Endothelial cell of umbilical vein (primary cell): ENCODE results near the gene RILP.
A peak's percentile ranks its signal among the peaks of the same experiment; 100 is the strongest.

Experiments
- EZH2 ChIP-seq: IDR thresholded peaks from 2 replicates; pipeline ENCODE4 v1.6.1; 2012; ENCODE audit warnings: borderline replicate concordance, low read depth, mild to moderate bottlenecking, moderate library complexity, low read length, inconsistent platforms; ENCODE audit not compliant: severe bottlenecking
- POLR2A ChIP-seq: IDR thresholded peaks from 2 replicates; pipeline ENCODE4 v1.6.1; 2012; ENCODE audit warnings: low read depth, mild to moderate bottlenecking, control low read depth, low read length
- TF ChIP-seq, protein P1 (sequence below), 2 donors: IDR thresholded peaks; 1 replicate in 1 of 2; 2 replicates in 1 of 2; pipeline ENCODE4 v1.5.1; 2011; ENCODE audit warnings: low read length in 2 of 2, mild to moderate bottlenecking in 2 of 2, moderate library complexity in 2 of 2, control low read depth in 1 of 2, inconsistent platforms in 1 of 2, low read depth in 1 of 2; ENCODE audit not compliant: insufficient read depth in 1 of 2; ENCODE audit errors: extremely low read depth in 1 of 2

- TF ChIP-seq, protein P1, sequence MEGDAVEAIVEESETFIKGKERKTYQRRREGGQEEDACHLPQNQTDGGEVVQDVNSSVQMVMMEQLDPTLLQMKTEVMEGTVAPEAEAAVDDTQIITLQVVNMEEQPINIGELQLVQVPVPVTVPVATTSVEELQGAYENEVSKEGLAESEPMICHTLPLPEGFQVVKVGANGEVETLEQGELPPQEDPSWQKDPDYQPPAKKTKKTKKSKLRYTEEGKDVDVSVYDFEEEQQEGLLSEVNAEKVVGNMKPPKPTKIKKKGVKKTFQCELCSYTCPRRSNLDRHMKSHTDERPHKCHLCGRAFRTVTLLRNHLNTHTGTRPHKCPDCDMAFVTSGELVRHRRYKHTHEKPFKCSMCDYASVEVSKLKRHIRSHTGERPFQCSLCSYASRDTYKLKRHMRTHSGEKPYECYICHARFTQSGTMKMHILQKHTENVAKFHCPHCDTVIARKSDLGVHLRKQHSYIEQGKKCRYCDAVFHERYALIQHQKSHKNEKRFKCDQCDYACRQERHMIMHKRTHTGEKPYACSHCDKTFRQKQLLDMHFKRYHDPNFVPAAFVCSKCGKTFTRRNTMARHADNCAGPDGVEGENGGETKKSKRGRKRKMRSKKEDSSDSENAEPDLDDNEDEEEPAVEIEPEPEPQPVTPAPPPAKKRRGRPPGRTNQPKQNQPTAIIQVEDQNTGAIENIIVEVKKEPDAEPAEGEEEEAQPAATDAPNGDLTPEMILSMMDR (IDR thresholded peaks at IDR 0.05; ENCODE audit: extremely low read depth in 1 of 2, insufficient read depth in 1 of 2, low read depth in 1 of 2, low read length in 2 of 2), result peak in 1 of 2 donors; percentile 46
- TF ChIP-seq POLR2A (no peak), EZH2 (no peak)
Measured at GRCh38 chr17:1648173-1648962, 1.3 kb downstream of the RILP start.
